Osteocyte (in vitro differentiated cells): Measurements from ENCODE around the gene MEIS2. TPM values are rescaled to one million over a fixed set of nuclear protein-coding genes. Genes with fewer than 3 reads are reported as not detected.

ENCODE experiments used
- DNase-seq: peaks from one replicate; pipeline ENCODE4 v3.0.0; 2021; ENCODE audit warnings: mixed read lengths; ENCODE audit not compliant: unreplicated experiment; ENCODE audit errors: extremely low spot score
- H3K27ac Mint-ChIP-seq: one replicate; pipeline ENCODE4 v1.8.0; 2021; ENCODE audit warnings: mild to moderate bottlenecking, mixed read lengths; ENCODE audit not compliant: unreplicated experiment
- H3K27me3 Mint-ChIP-seq: one replicate; pipeline ENCODE4 v1.8.0; 2021; ENCODE audit warnings: mixed read lengths; ENCODE audit not compliant: unreplicated experiment
- H3K36me3 Mint-ChIP-seq: one replicate; pipeline ENCODE4 v1.8.0; 2021; ENCODE audit warnings: mixed read lengths; ENCODE audit not compliant: unreplicated experiment
- H3K4me1 Mint-ChIP-seq: one replicate; pipeline ENCODE4 v1.8.0; 2021; ENCODE audit warnings: mixed read lengths; ENCODE audit not compliant: unreplicated experiment
- H3K4me3 Mint-ChIP-seq: one replicate; pipeline ENCODE4 v1.8.0; 2021; ENCODE audit warnings: mild to moderate bottlenecking, moderate library complexity, mixed read lengths; ENCODE audit not compliant: unreplicated experiment
- H3K9me3 Mint-ChIP-seq: one replicate; pipeline ENCODE4 v1.8.0; 2021; ENCODE audit warnings: mixed read lengths; ENCODE audit not compliant: unreplicated experiment
- CTCF ChIP-seq: fragments of 200-600 bp; sonication (generic); IDR thresholded peaks from 2 replicates; pipeline ENCODE4 v1.5.0; 2021; ENCODE audit warnings: antibody characterized with exemption, mild to moderate bottlenecking, moderate library complexity
- total RNA-seq: library from RNA; stranded (reverse); gene quantifications from 2 replicates; pipeline ENCODE4 v1.2.1, GENCODE V29; 2021

The MEIS2 gene
- total RNA-seq, 1 donor from 2014 or later, result 79.9 TPM

GRCh38 chr15:36903922-36904556 lies 196.3 kb downstream of the MEIS2 start:
- no peak overlapping the region for H3K4me3 Mint-ChIP-seq
- H3K4me1 Mint-ChIP-seq, result peaks cover 10% of the 10 kb centered on the region
- TF ChIP-seq CTCF, result no peak
- no peaks in the 10 kb centered on the region for H3K27me3 Mint-ChIP-seq
- peaks cover 6% of the 10 kb centered on the region for H3K36me3 Mint-ChIP-seq
- H3K27ac Mint-ChIP-seq, result no peak overlapping the region
- no peak for DNase-seq
- no peaks in the 10 kb centered on the region for H3K9me3 Mint-ChIP-seq

GRCh38 chr15:36903195-36903594 lies 197.2 kb downstream of the MEIS2 start:
- Mint-ChIP-seq H3K4me1 (peaks cover 14% of the 10 kb centered on the region), H3K36me3 (peaks cover 5% of the 10 kb centered on the region), H3K4me3 (no peak overlapping the region), H3K27ac (no peak overlapping the region), H3K27me3 (no peaks in the 10 kb centered on the region), H3K9me3 (no peaks in the 10 kb centered on the region)
- no peak for DNase-seq
- no peak for TF ChIP-seq CTCF

DNA sequence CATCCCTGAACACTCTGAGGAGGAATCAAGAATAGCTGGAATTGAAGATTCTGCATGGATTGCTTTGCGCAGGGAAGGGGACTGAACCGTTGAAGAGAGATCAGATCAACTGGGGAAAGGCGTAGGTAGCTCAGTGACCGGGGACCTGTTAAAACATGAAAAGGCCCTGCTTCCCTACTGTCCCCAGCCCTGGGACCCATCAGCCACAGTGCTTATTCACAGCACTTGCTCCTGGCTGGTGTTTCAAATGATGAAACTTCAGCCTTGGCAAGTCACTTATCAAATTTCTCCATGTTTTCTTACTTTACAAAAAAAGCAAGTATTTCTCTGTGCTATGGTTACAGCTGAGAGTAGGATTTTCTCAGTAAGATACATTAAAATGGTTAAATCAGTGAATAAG lies 199.3 kb downstream of the MEIS2 start:
- Mint-ChIP-seq H3K27me3 (no peaks in the 10 kb centered on the region), H3K27ac (no peak overlapping the region), H3K9me3 (no peaks in the 10 kb centered on the region), H3K4me1 (peaks cover 14% of the 10 kb centered on the region), H3K4me3 (no peak overlapping the region), H3K36me3 (peaks cover 12% of the 10 kb centered on the region)
- no peak for TF ChIP-seq CTCF
- DNase-seq, result no peak

DNA sequence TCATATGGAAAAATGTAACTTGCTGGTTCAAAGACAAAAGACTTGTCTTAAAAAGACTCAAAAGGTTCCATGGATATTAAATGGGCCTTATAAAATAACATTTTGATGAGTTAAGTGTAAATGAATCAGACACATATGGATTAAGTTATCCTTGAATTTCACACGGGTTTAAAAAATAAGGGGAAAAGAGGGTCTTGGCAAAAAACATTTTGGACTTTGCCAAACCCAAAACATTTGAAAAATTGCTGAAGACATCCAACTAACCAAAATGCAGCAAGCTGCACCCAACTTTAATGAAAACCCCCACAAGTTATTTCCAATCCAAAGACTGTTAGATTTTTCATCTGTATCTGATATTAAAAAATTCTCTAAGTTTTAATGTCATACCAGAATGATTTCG lies 200.7 kb downstream of the MEIS2 start:
- Mint-ChIP-seq H3K27me3 (no peaks in the 10 kb centered on the region), H3K4me1 (peaks cover 14% of the 10 kb centered on the region), H3K27ac (no peak overlapping the region), H3K36me3 (peaks cover 24% of the 10 kb centered on the region), H3K9me3 (no peaks in the 10 kb centered on the region), H3K4me3 (no peak overlapping the region)
- DNase-seq, result no peak
- TF ChIP-seq CTCF, result no peak

DNA sequence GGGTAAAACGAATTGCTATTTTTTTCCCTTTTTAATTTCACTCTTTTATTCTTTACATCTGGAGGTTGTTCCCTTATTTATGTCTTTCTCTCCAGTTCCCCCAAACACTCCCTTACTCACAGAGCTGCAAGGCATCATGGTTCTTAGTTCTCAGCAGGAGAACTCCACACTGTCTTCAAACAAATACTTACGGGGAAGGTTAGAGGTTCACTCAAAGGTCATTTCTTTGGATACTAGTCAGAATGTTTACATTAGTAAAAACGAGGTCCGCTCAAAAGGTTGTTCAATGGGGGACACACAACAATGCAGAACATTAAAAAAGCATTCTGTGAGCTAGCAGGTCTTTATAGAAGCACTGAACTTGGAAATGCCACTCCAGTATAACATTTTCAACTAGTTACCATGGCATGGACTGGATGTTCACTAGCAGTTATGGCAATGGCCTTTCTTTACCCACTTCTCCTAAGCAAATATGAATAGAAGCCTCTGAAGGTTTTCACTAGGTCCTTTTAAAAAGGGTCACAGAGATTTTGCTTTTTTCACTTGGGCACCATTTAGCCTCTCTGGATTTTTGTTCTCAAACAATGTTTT lies 201.7 kb downstream of the MEIS2 start:
- Mint-ChIP-seq H3K27ac (no peak overlapping the region), H3K9me3 (no peaks in the 10 kb centered on the region), H3K4me1 (peaks cover 12% of the 10 kb centered on the region), H3K36me3 (peaks cover 34% of the 10 kb centered on the region), H3K4me3 (no peak overlapping the region), H3K27me3 (no peaks in the 10 kb centered on the region)
- DNase-seq, result no peak
- TF ChIP-seq CTCF, result no peak
